ENCODE data around the gene SLC39A6.
"Not testable (repeated sequence)": the region's sequence is repeated elsewhere in the genome, so short reads cannot be mapped to it uniquely, and the experiment has no call there.

Gene SLC39A6

GRCh38 chr18:36067055-36067957 lies 61.8 kb downstream of the SLC39A6 start, which contains the start of gene RPRD1A:
RPRD1A (minus strand) TSS chr18:36067559; CDS start chr18:36067404, 155 bp downstream.
- Histone ChIP-seq H3K27ac (peak within 1 kb of the TSS; percentile 47 to 94 (median 84)), H3K4me3 (peak within 1 kb of the TSS; percentile 66 to 92 (median 84))

- Histone ChIP-seq H3K27ac (peak overlapping the region; percentile 47 to 94 (median 84)), H3K4me3 (peak overlapping the region; percentile 66 to 92 (median 84))
Measured at GRCh38 chr18:36066686-36067054, 62.5 kb downstream of the SLC39A6 start.

- peak overlapping the region in 2 of 21 experiments; percentile 86 to 90 for H3K27ac ChIP-seq
- H3K4me3 ChIP-seq: peak overlapping the region; percentile 66 to 92 (median 84)
Measured at GRCh38 chr18:36066001-36066400, 63.1 kb downstream of the SLC39A6 start.

- not testable (repeated sequence) for H3K27ac ChIP-seq, H3K4me3 ChIP-seq
Measured at GRCh38 chr18:36064809-36065079, 64.4 kb downstream of the SLC39A6 start.

GRCh38 chr18:36064027-36064808 lies 64.9 kb downstream of the SLC39A6 start:
- no peak overlapping the region for H3K27ac ChIP-seq
- no peak overlapping the region for H3K4me3 ChIP-seq

- H3K27ac ChIP-seq: no peak overlapping the region
Measured at GRCh38 chr18:36058674-36059073, 70.5 kb downstream of the SLC39A6 start.

More at GRCh38 chr18:36058674-36059073, 70.5 kb downstream of the SLC39A6 start:
- H3K4me3 ChIP-seq: no peak overlapping the region
